ENCODE measurements around the gene TM9SF1.

TM9SF1 gene

DNA sequence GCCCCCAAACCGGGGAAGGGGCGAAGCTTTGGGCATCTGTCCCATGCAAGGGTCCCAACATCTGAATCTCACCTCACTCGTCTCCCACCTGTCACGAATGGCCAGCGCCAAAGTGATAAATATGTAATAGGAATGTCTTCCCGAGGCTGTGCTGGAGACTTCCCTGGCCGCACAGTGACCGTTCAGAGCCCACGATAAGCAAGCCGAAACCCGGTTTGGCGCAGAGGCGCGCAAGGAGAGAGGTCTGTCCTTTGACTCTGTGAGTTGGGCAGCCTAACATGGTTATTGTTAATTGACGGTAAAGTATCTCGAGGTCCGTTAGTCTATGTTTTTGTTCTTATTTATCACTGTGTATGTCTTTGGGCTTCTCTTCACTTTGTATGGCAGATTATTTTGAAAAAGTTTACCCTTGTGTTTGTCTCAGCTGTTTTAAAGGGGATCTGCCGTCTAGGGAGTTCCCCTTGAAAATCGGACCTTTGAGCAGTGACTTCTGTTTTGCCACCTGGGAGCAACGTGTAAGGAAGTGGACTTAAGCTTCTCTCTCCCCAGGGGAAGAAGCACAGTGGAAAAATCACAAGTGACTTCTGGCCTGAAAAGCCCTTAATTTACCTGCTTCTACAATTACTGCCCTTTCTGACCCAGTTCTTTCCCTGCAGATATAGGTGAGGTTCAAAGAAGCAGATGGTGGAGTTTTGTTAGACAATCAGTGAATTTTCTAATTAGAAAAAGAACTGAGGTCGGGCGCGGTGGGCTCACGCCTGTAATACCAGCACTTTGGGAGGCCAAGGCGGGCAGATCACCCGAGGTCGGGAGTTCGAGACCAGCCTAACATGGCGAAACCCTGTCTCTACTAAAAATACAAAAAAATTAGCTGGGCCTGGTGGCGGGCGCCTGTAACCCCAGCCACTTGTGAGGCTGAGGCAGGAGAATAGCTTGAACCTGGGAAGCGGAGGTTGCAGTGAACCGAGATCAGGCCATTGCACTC lies 1.1 kb upstream of the TM9SF1 start:
- H3K27me3 ChIP-seq (ENCODE audit: control insufficient read depth, insufficient read depth, low read length, poor library complexity, severe bottlenecking) = no peaks in the 10 kb centered on the region
- WGBS, 2 experiments = 37 to 39% methylated on average over 33 of the region's 33 CpGs
- peak overlapping the region; percentile 93 for H3K27ac ChIP-seq (ENCODE audit: insufficient read depth, low read depth, low read length, poor library complexity, severe bottlenecking)
- H3K36me3 ChIP-seq (ENCODE audit: control insufficient read depth, insufficient read depth, low read length) = peaks cover 9% of the 10 kb centered on the region
- H3K4me3 ChIP-seq (ENCODE audit: insufficient read depth, low read depth, low read length) = peak overlapping the region; percentile 87
- H3K9me3 ChIP-seq (ENCODE audit: control insufficient read depth, low read length) = no peaks in the 10 kb centered on the region
- peaks cover 5% of the 10 kb centered on the region for H3K4me1 ChIP-seq (ENCODE audit: control insufficient read depth, insufficient read depth, low read length)

DNA sequence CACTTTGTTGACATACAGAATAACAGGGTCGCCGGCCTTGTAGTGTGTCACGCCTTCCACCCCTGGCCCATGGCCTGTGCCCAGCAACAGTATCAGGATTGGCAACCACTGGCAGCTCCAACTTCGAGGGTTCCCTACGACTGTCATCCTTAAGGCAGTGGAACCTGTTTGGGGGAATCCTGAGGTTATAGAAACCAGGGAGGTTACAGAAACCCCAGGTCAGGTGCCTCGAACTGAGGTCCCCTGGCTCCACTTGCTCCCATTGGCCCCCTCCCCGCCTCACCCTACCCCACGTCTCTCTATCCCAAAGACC lies 412 bp downstream of the TM9SF1 start:
- H3K27me3 ChIP-seq (ENCODE audit: control insufficient read depth, insufficient read depth, low read length, poor library complexity, severe bottlenecking) = no peaks in the 10 kb centered on the region
- peaks cover 7% of the 10 kb centered on the region for H3K36me3 ChIP-seq (ENCODE audit: control insufficient read depth, insufficient read depth, low read length)
- WGBS, 2 experiments = 70 to 73% methylated on average over 8 of the region's 8 CpGs
- peaks cover 5% of the 10 kb centered on the region for H3K4me1 ChIP-seq (ENCODE audit: control insufficient read depth, insufficient read depth, low read length)
- peak overlapping the region; percentile 87 for H3K4me3 ChIP-seq (ENCODE audit: insufficient read depth, low read depth, low read length)
- H3K27ac ChIP-seq (ENCODE audit: insufficient read depth, low read depth, low read length, poor library complexity, severe bottlenecking) = peak overlapping the region; percentile 93
- H3K9me3 ChIP-seq (ENCODE audit: control insufficient read depth, low read length) = no peaks in the 10 kb centered on the region

DNA sequence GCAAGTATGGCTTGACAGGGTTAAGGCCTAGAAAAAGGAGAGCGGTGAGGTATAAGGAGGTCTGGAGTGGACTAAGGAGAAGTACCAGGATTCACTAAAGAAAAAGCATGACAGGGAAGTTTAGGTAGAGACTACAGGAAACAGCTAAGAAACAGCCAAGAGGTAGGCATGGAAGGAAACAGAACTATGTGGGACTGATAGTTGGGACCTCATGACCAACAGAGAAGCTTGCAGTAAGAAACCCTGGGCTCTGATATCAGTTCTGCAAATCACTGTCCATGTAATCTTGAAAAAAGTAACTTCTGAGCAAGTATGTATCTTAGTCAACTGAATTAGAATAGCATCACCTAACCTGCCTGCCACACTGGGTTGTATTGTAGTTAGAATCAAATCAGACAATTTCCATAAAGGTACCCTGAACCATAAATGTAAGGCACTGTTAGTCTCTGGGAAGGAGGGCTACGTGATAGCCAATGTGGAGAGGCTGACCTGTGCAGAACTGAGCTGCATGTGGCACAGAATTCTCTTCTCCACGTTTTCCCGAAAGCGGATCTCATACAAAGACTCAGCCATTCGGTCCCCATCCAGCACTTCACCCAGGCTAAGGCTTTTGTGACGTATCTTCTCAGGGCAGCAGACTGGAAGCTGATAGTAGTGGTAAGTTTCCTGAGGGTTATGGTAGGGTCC lies 912 bp downstream of the TM9SF1 start:
- H3K36me3 ChIP-seq (ENCODE audit: control insufficient read depth, insufficient read depth, low read length) = peaks cover 7% of the 10 kb centered on the region
- H3K4me3 ChIP-seq (ENCODE audit: insufficient read depth, low read depth, low read length) = peak overlapping the region; percentile 87
- WGBS, 2 experiments = 89 to 93% methylated on average over 7 of the region's 7 CpGs
- peaks cover 5% of the 10 kb centered on the region for H3K4me1 ChIP-seq (ENCODE audit: control insufficient read depth, insufficient read depth, low read length)
- H3K27ac ChIP-seq (ENCODE audit: insufficient read depth, low read depth, low read length, poor library complexity, severe bottlenecking) = no peak overlapping the region
- no peaks in the 10 kb centered on the region for H3K27me3 ChIP-seq (ENCODE audit: control insufficient read depth, insufficient read depth, low read length, poor library complexity, severe bottlenecking)
- no peaks in the 10 kb centered on the region for H3K9me3 ChIP-seq (ENCODE audit: control insufficient read depth, low read length)

DNA sequence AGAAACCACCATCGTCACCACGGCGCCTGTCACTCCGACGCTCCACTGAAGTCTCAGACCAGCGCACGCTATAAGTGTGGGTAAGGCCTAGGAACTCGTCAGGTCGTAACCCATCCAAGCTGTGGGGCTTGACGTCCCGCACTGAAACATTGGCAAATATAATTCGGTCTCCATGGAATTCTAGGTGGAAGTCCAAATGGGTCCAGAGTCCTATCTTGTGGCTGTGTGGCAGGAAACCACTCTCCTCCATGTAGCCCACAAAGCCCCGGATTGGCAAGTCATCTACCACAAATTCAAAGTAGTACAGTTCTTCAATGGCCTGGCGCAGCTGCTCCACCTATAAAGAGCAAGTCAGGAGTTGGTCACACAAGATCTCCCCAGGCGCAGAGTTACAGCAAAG lies 2.3 kb downstream of the TM9SF1 start:
- H3K4me3 ChIP-seq (ENCODE audit: insufficient read depth, low read depth, low read length) = no peak overlapping the region
- no peaks in the 10 kb centered on the region for H3K27me3 ChIP-seq (ENCODE audit: control insufficient read depth, insufficient read depth, low read length, poor library complexity, severe bottlenecking)
- peaks cover 7% of the 10 kb centered on the region for H3K36me3 ChIP-seq (ENCODE audit: control insufficient read depth, insufficient read depth, low read length)
- H3K27ac ChIP-seq (ENCODE audit: insufficient read depth, low read depth, low read length, poor library complexity, severe bottlenecking) = no peak overlapping the region
- H3K4me1 ChIP-seq (ENCODE audit: control insufficient read depth, insufficient read depth, low read length) = peaks cover 7% of the 10 kb centered on the region
- H3K9me3 ChIP-seq (ENCODE audit: control insufficient read depth, low read length) = no peaks in the 10 kb centered on the region
- 94 to 95% methylated on average over 15 of the region's 15 CpGs for WGBS, 2 experiments

DNA sequence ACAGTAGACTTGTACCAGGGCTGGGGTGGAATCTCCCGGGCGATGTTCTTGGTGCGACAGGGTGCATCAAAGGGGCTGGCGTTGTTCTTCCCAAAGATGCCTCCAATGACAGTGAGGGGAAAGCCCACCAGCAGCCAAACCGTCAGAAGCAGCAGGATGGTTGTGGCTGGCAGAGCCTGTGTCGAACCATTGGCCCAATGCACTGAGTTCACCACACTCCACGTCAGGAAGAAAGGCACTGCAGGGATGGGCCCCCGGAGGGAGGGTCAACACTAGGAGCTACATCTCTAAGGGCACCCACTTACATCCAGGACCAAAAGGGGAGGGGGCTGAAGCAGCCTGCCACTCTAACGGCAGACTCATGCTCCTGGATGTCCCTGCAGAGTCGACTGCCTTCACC lies 4.8 kb downstream of the TM9SF1 start:
- peaks cover 7% of the 10 kb centered on the region for H3K4me1 ChIP-seq (ENCODE audit: control insufficient read depth, insufficient read depth, low read length)
- 94 to 97% methylated on average over 9 to 10 of the region's 10 CpGs for WGBS, 2 experiments
- H3K36me3 ChIP-seq (ENCODE audit: control insufficient read depth, insufficient read depth, low read length) = peaks cover 22% of the 10 kb centered on the region
- no peak overlapping the region for H3K4me3 ChIP-seq (ENCODE audit: insufficient read depth, low read depth, low read length)
- H3K27ac ChIP-seq (ENCODE audit: insufficient read depth, low read depth, low read length, poor library complexity, severe bottlenecking) = no peak overlapping the region
- no peaks in the 10 kb centered on the region for H3K9me3 ChIP-seq (ENCODE audit: control insufficient read depth, low read length)
- H3K27me3 ChIP-seq (ENCODE audit: control insufficient read depth, insufficient read depth, low read length, poor library complexity, severe bottlenecking) = no peaks in the 10 kb centered on the region

DNA sequence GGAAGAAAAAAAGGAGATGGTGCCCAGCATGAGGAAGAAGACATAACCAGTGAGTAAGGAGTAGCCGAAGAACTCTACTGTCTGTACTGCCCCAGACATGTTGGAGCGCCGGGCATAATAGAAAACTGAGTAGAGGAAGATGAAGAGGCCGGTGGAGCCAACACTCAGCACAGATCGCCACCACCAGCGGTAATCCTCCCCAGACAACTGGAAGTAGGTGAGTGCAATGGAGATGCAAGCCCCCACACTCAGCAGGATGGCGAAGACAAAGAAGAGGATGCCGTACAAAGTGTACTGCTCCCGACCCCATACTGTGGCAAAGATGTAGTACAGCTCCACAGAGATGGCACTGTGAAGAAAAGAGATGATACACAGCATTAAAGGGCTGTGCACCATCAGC lies 5.8 kb downstream of the TM9SF1 start:
- H3K36me3 ChIP-seq (ENCODE audit: control insufficient read depth, insufficient read depth, low read length) = peaks cover 22% of the 10 kb centered on the region
- no peaks in the 10 kb centered on the region for H3K27me3 ChIP-seq (ENCODE audit: control insufficient read depth, insufficient read depth, low read length, poor library complexity, severe bottlenecking)
- H3K4me1 ChIP-seq (ENCODE audit: control insufficient read depth, insufficient read depth, low read length) = peaks cover 7% of the 10 kb centered on the region
- no peak overlapping the region for H3K27ac ChIP-seq (ENCODE audit: insufficient read depth, low read depth, low read length, poor library complexity, severe bottlenecking)
- H3K9me3 ChIP-seq (ENCODE audit: control insufficient read depth, low read length) = no peaks in the 10 kb centered on the region
- 93 to 94% methylated on average over 9 of the region's 9 CpGs for WGBS, 2 experiments
- no peak overlapping the region for H3K4me3 ChIP-seq (ENCODE audit: insufficient read depth, low read depth, low read length)

DNA sequence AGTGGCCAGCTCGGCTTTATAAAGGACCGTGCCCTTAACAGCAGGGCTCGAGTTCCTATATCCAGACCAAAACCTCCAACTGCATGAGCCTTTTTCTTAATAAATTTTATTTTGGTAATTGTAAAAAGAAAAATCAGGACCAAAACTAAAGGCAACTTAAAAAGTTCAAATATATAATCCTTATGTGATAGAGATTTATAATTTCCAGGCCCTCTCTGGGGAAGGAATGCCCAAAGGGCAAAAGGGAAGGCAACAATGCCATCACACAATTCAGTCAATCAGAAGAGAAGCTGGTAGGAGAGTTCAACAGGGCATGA lies 6.2 kb downstream of the TM9SF1 start:
- Histone ChIP-seq H3K36me3 (ENCODE audit: control insufficient read depth, insufficient read depth, low read length) (peaks cover 22% of the 10 kb centered on the region), H3K27ac (ENCODE audit: insufficient read depth, low read depth, low read length, poor library complexity, severe bottlenecking) (peak overlapping the region; percentile 45), H3K27me3 (ENCODE audit: control insufficient read depth, insufficient read depth, low read length, poor library complexity, severe bottlenecking) (no peaks in the 10 kb centered on the region), H3K9me3 (ENCODE audit: control insufficient read depth, low read length) (no peaks in the 10 kb centered on the region), H3K4me3 (ENCODE audit: insufficient read depth, low read depth, low read length) (peak overlapping the region; percentile 88), H3K4me1 (ENCODE audit: control insufficient read depth, insufficient read depth, low read length) (peaks cover 7% of the 10 kb centered on the region)
- 4 to 7% methylated on average over 2 to 3 of the region's 3 CpGs for WGBS, 2 experiments

DNA sequence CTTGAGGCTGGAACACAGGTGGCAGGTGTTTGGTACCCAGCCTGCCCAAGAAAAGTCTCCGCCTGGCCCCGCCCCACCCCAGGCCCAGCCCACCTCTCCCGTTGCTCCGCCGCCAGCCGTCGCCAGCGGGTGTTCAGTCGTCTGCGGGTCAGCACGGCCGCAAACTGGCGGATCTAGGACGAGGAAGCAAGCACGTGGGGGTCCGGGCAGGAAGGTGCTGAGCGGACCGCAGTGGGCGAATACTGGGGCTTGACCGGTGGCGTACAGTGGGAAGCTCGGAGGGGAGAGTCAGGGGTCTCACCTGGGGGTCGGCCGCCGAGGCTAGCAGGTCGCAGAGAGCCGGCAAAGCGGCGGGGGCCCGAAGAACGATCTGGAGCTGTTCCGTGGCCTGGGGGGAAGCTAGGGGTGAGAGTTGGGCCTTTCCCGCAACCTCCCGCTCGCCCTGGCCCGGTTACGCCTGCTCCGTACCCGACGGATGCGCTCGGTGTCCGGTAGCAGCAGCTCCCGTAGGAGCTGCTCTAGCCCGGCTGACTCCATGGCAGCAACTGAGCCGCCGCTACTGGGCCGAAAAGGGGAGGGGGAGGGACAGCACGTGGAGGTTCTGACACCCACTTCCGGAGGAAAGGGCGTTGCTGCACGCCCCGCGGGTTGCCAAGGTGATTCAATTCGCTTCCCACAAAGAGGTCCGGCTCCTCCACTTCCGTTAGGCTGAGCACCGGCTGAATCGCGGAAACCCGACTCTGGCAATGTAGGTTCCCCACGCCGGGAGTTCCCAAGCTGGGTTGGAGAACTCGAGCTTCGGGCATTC lies 6.8 kb downstream of the TM9SF1 start, which contains the start of gene IPO4:
IPO4 (minus strand) TSS at position 566 of the 808 bp plus-strand sequence; CDS start at position 537, 29 bp downstream.
- peaks cover 7% of the 10 kb centered on the region for H3K4me1 ChIP-seq (ENCODE audit: control insufficient read depth, insufficient read depth, low read length)

DNA sequence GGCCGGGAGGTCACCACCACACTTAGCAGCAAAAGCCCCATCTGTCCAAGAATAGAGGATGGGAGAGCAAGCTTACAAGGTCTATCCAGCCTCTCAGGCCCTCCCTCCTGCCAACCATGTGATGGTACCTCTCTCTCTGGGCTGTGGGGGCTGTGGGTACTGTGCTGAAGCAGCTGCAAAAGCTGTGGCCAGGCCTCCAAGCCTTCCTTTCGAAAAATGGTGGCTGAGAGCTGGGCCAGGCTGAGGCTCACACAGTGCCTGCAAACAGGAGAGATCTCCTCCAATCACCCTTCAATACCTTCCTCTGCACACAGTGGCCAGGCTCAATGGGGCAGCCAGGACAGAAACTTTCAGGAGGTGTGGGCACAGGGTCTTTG lies 7.7 kb downstream of the TM9SF1 start:
- Histone ChIP-seq H3K9me3 (ENCODE audit: control insufficient read depth, low read length) (no peaks in the 10 kb centered on the region), H3K4me1 (ENCODE audit: control insufficient read depth, insufficient read depth, low read length) (peaks cover 7% of the 10 kb centered on the region), H3K27me3 (ENCODE audit: control insufficient read depth, insufficient read depth, low read length, poor library complexity, severe bottlenecking) (no peaks in the 10 kb centered on the region), H3K27ac (ENCODE audit: insufficient read depth, low read depth, low read length, poor library complexity, severe bottlenecking) (no peak overlapping the region), H3K36me3 (ENCODE audit: control insufficient read depth, insufficient read depth, low read length) (peaks cover 22% of the 10 kb centered on the region), H3K4me3 (ENCODE audit: insufficient read depth, low read depth, low read length) (peak overlapping the region; percentile 88)
- 93 to 94% methylated on average over 2 of the region's 2 CpGs for WGBS, 2 experiments

More for the DNA sequence above, 6.8 kb downstream of the TM9SF1 start, which contains the start of gene IPO4:
- H3K27ac ChIP-seq (ENCODE audit: insufficient read depth, low read depth, low read length, poor library complexity, severe bottlenecking) = peak within 1 kb of the TSS; percentile 71
- H3K4me3 ChIP-seq (ENCODE audit: insufficient read depth, low read depth, low read length) = peak within 1 kb of the TSS; percentile 88
- 1% methylated on average over 65 of the region's 65 CpGs for WGBS, 2 experiments
- H3K9me3 ChIP-seq (ENCODE audit: control insufficient read depth, low read length) = no peaks in the 10 kb centered on the region
- H3K36me3 ChIP-seq (ENCODE audit: control insufficient read depth, insufficient read depth, low read length) = peaks cover 22% of the 10 kb centered on the region
- no peaks in the 10 kb centered on the region for H3K27me3 ChIP-seq (ENCODE audit: control insufficient read depth, insufficient read depth, low read length, poor library complexity, severe bottlenecking)

Data from ectodermal cell (in vitro differentiated cells).